Lower leg skin (tissue), 4 donors: Measurements from ENCODE around the gene LDB2. TPM values are rescaled to one million over a fixed set of nuclear protein-coding genes. Genes with fewer than 3 reads are reported as not detected.

Experiments
- DNase-seq, 2 donors: peaks; one replicate each; pipeline ENCODE4 v3.0.0-alpha.2; 2019; ENCODE audit warnings: low spot score in 2 of 2
- H3K4me3 ChIP-seq: fragments of 200-600 bp; sonication (generic); 2 replicates; pipeline ENCODE4 v1.5.1; 2017; ENCODE audit warnings: mild to moderate bottlenecking, low read depth; ENCODE audit not compliant: poor library complexity, severe bottlenecking
- POLR2A ChIP-seq, 2 donors: fragments of 450-650 bp; IDR thresholded peaks; one replicate each; pipeline ENCODE4 v1.6.1; 2016 to 2017; ENCODE audit warnings: antibody characterized with exemption in 2 of 2, mild to moderate bottlenecking in 1 of 2, moderate library complexity in 1 of 2
- WGBS, 2 donors: methylation state at CpG; one replicate each; pipeline ENCODE4 v1.1.5; 2018; 5-methylcytosine and 5-hydroxymethylcytosine counted together
- intact Hi-C: fragments of 100-400 bp; cut with DNase I; formaldehyde crosslinking; loops from one replicate; pipeline ENCODE4 v1.15.0; 2023; ENCODE audit warnings: low total_unique reads
- total RNA-seq, 4 donors: library from RNA; depleted of rRNA; stranded (reverse); fragments of >200 nt; gene quantifications; one replicate each; pipeline ENCODE4 v1.1.0, GENCODE V29; 2016
- TF ChIP-seq, protein P1 (sequence below), 3 donors: fragments of 450-650 bp; IDR thresholded peaks; one replicate each; pipeline ENCODE4 v1.5.1; 2016; ENCODE audit warnings: antibody characterized with exemption in 3 of 3, mild to moderate bottlenecking in 3 of 3, moderate library complexity in 2 of 3

Gene LDB2
- total RNA-seq, 4 donors from 2014 or later = 5.4 to 14.0 (median 7.8) TPM

DNA sequence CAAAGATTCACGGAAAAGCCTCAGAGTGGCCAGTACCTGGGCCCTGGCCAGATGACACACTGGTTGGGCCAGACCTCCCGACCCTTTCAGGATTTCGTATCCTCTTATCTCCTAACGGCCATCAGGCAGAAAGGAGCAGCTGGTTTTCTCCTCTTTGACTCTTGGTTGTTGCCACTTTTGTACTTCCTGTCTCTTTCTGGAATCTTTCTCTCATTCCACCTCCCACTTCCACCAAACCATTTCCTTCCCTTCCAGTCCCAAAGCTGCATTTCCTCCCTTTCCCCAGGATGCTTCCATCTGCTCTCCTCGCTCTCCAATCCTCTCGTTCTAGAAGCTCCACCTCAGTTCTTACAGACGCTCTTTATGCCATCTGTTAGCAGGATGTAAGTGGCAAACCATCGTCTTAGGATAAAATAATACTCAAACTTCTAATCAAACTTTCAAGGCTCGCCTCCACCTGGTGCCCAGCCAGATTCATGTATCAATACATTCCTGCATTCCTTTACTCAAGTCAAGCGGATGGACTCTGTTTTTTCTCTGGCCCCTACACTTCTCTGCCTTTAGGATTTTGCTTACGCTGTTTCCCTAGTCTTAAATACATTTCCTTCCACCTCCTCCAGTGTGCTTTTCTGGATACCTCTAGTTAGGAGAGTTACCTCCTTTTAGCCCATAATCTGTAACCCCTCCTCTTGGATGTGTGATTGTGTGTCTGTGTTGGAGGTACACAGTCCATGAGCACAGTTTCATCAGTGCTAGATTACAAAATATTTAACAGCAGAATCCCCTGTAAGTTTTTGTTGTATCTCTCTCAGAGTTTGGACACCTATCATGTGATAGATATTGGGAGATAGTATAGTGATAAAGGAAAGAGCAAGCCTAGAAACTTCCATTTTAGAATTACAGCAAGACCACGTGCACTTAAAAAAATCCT is 70.4 kb downstream of the LDB2 start:
- no peak for DNase-seq
- WGBS, 2 donors = 66 to 77% methylated on average over 12 of the region's 12 CpGs
- intact Hi-C loops = no loop called here
- TF ChIP-seq, protein P1, sequence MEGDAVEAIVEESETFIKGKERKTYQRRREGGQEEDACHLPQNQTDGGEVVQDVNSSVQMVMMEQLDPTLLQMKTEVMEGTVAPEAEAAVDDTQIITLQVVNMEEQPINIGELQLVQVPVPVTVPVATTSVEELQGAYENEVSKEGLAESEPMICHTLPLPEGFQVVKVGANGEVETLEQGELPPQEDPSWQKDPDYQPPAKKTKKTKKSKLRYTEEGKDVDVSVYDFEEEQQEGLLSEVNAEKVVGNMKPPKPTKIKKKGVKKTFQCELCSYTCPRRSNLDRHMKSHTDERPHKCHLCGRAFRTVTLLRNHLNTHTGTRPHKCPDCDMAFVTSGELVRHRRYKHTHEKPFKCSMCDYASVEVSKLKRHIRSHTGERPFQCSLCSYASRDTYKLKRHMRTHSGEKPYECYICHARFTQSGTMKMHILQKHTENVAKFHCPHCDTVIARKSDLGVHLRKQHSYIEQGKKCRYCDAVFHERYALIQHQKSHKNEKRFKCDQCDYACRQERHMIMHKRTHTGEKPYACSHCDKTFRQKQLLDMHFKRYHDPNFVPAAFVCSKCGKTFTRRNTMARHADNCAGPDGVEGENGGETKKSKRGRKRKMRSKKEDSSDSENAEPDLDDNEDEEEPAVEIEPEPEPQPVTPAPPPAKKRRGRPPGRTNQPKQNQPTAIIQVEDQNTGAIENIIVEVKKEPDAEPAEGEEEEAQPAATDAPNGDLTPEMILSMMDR (IDR thresholded peaks at IDR 0.05) = no peak
- TF ChIP-seq POLR2A (IDR thresholded peaks at IDR 0.05) = no peak
- H3K4me3 ChIP-seq = no peak overlapping the region

DNA sequence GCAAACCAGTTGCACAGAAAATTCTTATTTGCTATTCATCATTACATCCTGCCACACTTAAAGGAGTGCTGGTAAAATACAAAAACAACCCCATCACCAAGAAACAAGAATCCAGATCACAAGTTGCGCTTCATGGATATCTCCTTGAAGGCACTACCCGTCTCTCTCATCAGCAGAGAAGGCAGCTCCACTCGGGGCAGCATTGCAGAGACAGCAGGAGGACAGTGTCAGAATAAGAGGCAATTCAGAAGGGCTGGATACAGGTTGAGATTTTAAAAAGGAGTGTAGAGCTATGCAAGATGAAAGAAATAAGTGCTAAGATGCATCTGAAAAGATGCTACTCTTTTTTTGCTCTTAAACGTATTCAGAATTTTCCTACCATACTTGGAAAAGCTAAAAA is 71.4 kb downstream of the LDB2 start:
- WGBS, 2 donors = 37 to 44% methylated on average over 4 of the region's 4 CpGs
- no peak overlapping the region for H3K4me3 ChIP-seq
- TF ChIP-seq, protein P1 (IDR thresholded peaks at IDR 0.05) = no peak
- TF ChIP-seq POLR2A (IDR thresholded peaks at IDR 0.05) = no peak
- DNase-seq = no peak
- intact Hi-C loops = no loop called here

DNA sequence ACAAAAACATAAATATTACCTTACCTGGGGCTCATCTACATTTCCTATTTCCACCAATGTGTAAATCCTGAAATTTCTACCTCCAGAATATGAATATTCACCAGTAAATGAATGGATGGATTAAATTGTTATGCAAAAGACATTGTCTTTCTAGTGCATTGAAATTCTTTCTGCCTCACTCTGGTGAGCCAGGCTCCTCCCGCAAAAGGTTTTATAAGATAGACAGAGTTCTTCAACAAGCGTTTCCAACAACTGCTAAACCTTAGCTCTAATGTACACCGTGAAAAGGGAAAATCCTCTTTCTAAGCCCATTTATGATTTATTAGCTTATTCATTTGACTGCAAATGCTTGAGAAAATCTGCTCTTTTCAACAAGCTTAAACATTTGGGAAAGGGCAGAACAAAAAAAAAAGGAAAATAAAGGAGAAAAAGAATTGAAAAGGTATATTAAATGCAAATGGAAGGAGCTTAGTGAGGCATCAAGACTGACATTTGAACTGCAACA is 72.0 kb downstream of the LDB2 start:
- no peak for TF ChIP-seq POLR2A (IDR thresholded peaks at IDR 0.05)
- TF ChIP-seq, protein P1 (IDR thresholded peaks at IDR 0.05) = no peak
- no peak overlapping the region for H3K4me3 ChIP-seq
- WGBS, 2 donors = 71 to 80% methylated on average over 3 of the region's 3 CpGs
- no peak for DNase-seq
- intact Hi-C loops = no loop called here

DNA sequence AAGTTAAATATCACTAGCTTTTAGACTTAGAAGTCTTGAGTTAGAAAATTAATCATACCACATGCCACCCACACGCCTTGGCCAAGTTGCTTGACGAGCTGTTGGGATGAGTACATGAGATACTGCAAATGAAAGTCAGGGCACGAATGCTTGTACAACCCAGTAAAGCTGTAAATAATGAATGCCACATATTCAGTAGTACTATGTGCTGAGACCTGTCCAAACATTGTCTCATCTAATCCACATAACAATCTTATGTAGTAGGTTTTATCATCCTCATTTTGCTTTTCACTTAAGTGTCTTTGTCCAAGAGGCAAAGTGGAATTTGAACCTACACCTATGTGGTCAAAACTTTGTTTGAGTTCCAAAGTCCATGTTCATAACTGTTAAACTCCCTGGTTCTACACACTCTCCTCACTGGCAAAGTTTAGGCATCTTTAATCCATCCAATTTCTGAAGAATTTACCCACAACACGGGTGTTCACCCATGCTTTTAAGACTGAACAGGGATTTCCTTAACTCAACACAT is 74.1 kb downstream of the LDB2 start:
- 49 to 54% methylated on average over 4 of the region's 4 CpGs for WGBS, 2 donors
- DNase-seq = no peak
- H3K4me3 ChIP-seq = no peak overlapping the region
- intact Hi-C loops = no loop called here
- TF ChIP-seq POLR2A (IDR thresholded peaks at IDR 0.05) = no peak
- TF ChIP-seq, protein P1 (IDR thresholded peaks at IDR 0.05) = no peak

DNA sequence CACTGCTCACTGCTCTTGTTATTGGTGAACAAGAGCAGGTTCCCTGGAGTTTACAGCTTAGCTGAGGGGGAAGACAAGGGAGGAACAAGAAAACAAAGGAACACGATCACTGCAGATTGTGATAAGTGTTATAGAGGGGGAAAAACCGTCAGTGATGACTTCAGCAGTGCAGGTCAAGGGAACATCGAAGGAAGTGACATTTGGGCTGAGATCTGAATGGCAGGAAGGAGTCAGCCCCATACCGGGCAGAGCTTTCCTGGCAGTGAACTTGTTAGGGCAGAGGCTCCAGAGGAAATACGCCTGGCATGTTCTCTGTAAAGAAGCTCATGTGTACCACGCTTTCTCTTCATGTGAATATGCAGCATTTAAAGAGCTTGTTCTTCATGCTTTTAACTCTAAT is 78.1 kb downstream of the LDB2 start:
- WGBS, 2 donors = 37 to 38% methylated on average over 6 of the region's 6 CpGs
- DNase-seq = no peak
- H3K4me3 ChIP-seq = no peak overlapping the region
- intact Hi-C loops = no loop called here
- TF ChIP-seq, protein P1 (IDR thresholded peaks at IDR 0.05) = no peak
- no peak for TF ChIP-seq POLR2A (IDR thresholded peaks at IDR 0.05)
